ENCODE data around the gene NOL3. TPM values are rescaled to one million over a fixed set of nuclear protein-coding genes. Genes with fewer than 3 reads are reported as not detected.
"Not testable (repeated sequence)": the region's sequence is repeated elsewhere in the genome, so short reads cannot be mapped to it uniquely, and the experiment has no call there.

NOL3 gene
- 68.0 and 76.8 TPM in 2 replicates for total RNA-seq (2021)
- percentile 69 among the genes with signal in this experiment for Bru-seq, nascent RNA
- BruChase-seq, experiment 1, labeled RNA remaining after a 2-hour chase: percentile 81 among the genes with signal in this experiment
- percentile 82 among the genes with signal in this experiment for BruChase-seq, experiment 2, labeled RNA remaining after a 6-hour chase
- long read RNA-seq, partial matches to known transcripts: 60 of 79 reads
- long read RNA-seq, other reads (novel, unspliced or antisense): 12 of 79 reads

- peak within 1 kb of the TSS; percentile 74 for H3K4me3 ChIP-seq
- peaks cover 15% of the 10 kb centered on the region; the same call in 1 of the 2 replicates for H3K79me2 ChIP-seq (ENCODE audit: low read depth)
- CTCF ChIA-PET: interaction anchor here (0.5 to 1.2 kb wide), 10 partner anchors 10 to 845 kb away, joined by 3 to 8 read pairs (median 6); partner anchors contain the start of genes HSD11B2 and TRADD
- TF ChIP-seq CTCF (conservative IDR thresholded peaks at IDR 0.05): no peak
- no peak for TF ChIP-seq EZH2 (IDR thresholded peaks at IDR 0.05; ENCODE audit: low read depth)
- H2AFZ ChIP-seq: peak within 1 kb of the TSS; percentile 72
- H3K4me2 ChIP-seq: peak within 1 kb of the TSS; percentile 98
- POLR2A ChIA-PET (ENCODE audit: unreplicated experiment): interaction anchor here (0.5 to 1.4 kb wide), 13 partner anchors 9 to 1537 kb away, joined by 3 to 12 read pairs (median 8); partner anchors contain the start of genes FBXL8 and TRADD
- no peaks in the 10 kb centered on the region for H3K36me3 ChIP-seq (ENCODE audit: low read depth)
- BruUV-seq (replicated peaks): no TSS peak
- H3F3A ChIP-seq (ENCODE audit: insufficient read depth, low read depth): peaks cover 57% of the 10 kb centered on the region
- peaks cover 41% of the 10 kb centered on the region for H3K4me1 ChIP-seq (replicated peaks; ENCODE audit: insufficient read depth)
- H3K9me2 ChIP-seq (ENCODE audit: insufficient read depth): no peaks in the 10 kb centered on the region
- peak; percentile 68 to 95 for DNase-seq
- peak within 1 kb of the TSS; percentile 76 for H3K27ac ChIP-seq
- no peaks in the 10 kb centered on the region for H3K27me3 ChIP-seq (ENCODE audit: insufficient read depth, low read depth)
- H4K20me1 ChIP-seq (ENCODE audit: insufficient read depth): no peaks in the 10 kb centered on the region
- no peaks in the 10 kb centered on the region for H3K9me3 ChIP-seq (ENCODE audit: insufficient read depth, low read depth)
- intact Hi-C loops (cut with micrococcal nuclease; ENCODE audit: unreplicated experiment): loop anchor here (5.0 kb wide), 2 partner anchors 77 to 153 kb away; partner anchors contain the start of genes FHOD1 and SLC9A5
Measured at GRCh38 chr16:67170168-67170948, at the start of gene NOL3. Gene NOL3, plus strand, starts transcription at chr16:67170538.

- CTCF ChIA-PET; H3K27ac ChIP-seq; POLR2A ChIA-PET (ENCODE audit: unreplicated experiment); BruUV-seq (replicated peaks); H2AFZ ChIP-seq; H3K4me3 ChIP-seq; H3K9me3 ChIP-seq (ENCODE audit: insufficient read depth, low read depth); H3F3A ChIP-seq (ENCODE audit: insufficient read depth, low read depth); H4K20me1 ChIP-seq (ENCODE audit: insufficient read depth); H3K27me3 ChIP-seq (ENCODE audit: insufficient read depth, low read depth); DNase-seq; H3K79me2 ChIP-seq (ENCODE audit: low read depth); H3K9me2 ChIP-seq (ENCODE audit: insufficient read depth); H3K4me2 ChIP-seq; intact Hi-C loops (cut with micrococcal nuclease; ENCODE audit: unreplicated experiment); H3K4me1 ChIP-seq (replicated peaks; ENCODE audit: insufficient read depth): not testable (repeated sequence)
- H3K36me3 ChIP-seq (ENCODE audit: low read depth): peaks cover 13% of the 10 kb centered on the region
Measured at GRCh38 chr16:67122799-67123198, 47.5 kb upstream of the NOL3 start.

DNA sequence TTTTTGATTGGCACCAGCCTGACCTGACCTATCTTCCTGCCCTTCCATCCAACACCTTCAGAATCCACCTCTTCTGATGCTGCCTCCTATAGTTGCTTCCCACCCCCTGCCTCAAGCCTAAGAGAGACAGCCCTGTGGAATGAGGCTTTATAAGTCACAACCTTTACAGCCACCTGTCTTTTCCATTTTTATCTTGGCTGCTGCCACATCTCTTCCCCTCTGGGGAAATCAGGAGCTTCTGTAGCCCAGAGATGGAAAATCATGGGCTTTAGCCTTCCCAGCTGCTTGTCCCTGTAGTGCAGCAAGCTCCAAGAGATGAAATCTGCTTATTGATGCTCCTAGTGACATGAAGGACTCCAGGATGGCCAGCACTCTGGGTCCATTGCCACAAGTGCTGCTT, 41.9 kb upstream of the NOL3 start:
- BruUV-seq (replicated peaks): no TSS peak
- no peak overlapping the region for H3K4me3 ChIP-seq
- no peak for TF ChIP-seq EZH2 (IDR thresholded peaks at IDR 0.05; ENCODE audit: low read depth)
- no peak for TF ChIP-seq CTCF (conservative IDR thresholded peaks at IDR 0.05)

More for the DNA sequence above, 41.9 kb upstream of the NOL3 start:
- H4K20me1 ChIP-seq (ENCODE audit: insufficient read depth): no peaks in the 10 kb centered on the region
- no peaks in the 10 kb centered on the region for H3K9me2 ChIP-seq (ENCODE audit: insufficient read depth)
- H3F3A ChIP-seq (ENCODE audit: insufficient read depth, low read depth): no peaks in the 10 kb centered on the region
- H3K9me3 ChIP-seq (ENCODE audit: insufficient read depth, low read depth): no peaks in the 10 kb centered on the region
- no peak overlapping the region for H2AFZ ChIP-seq
- no peak overlapping the region for H3K27ac ChIP-seq
- H3K79me2 ChIP-seq (ENCODE audit: low read depth): no peaks in the 10 kb centered on the region
- CTCF ChIA-PET: no interaction called here
- peaks cover 16% of the 10 kb centered on the region; the same call in 1 of the 2 replicates for H3K36me3 ChIP-seq (ENCODE audit: low read depth)
- POLR2A ChIA-PET (ENCODE audit: unreplicated experiment): no interaction called here
- H3K27me3 ChIP-seq (ENCODE audit: insufficient read depth, low read depth): no peaks in the 10 kb centered on the region
- DNase-seq: no peak
- intact Hi-C loops (cut with micrococcal nuclease; ENCODE audit: unreplicated experiment): no loop called here
- no peak overlapping the region for H3K4me2 ChIP-seq
- H3K4me1 ChIP-seq (replicated peaks; ENCODE audit: insufficient read depth): no peaks in the 10 kb centered on the region

All from PC-9 (cell line).